Panc1 (cell line): Measurements from ENCODE around the gene CPLANE2. TPM values are rescaled to one million over a fixed set of nuclear protein-coding genes. Genes with fewer than 3 reads are reported as not detected.
A peak's percentile ranks its signal among the peaks of the same experiment; 100 is the strongest.
"Not testable (repeated sequence)": the region's sequence is repeated elsewhere in the genome, so short reads cannot be mapped to it uniquely, and the experiment has no call there.

Experiments used
- ATAC-seq: fragments of 200-7000 bp; cut with Tn5 transposase; 2 replicates; pipeline ENCODE4 v1.9.1; 2020; ENCODE audit warnings: mild to moderate bottlenecking, moderate library complexity
- BruUV-seq: library from RNA; stranded (reverse); fragments of 400-500 nt; replicated peaks from 2 replicates; lab custom pipeline; 2021; lab: Mats Ljungman, UMichigan
- CTCF ChIA-PET: fragments of 300-600 bp; sonication (Branson Sonifier 250); formaldehyde crosslinking; loops from one replicate; lab custom pipeline; 2022; ENCODE audit warnings: antibody characterized with exemption; lab: Charles Lee
- POLR2A ChIA-PET: fragments of 300-600 bp; sonication (Branson Sonifier 250); formaldehyde crosslinking; loops from one replicate; lab custom pipeline; 2022; ENCODE audit warnings: antibody characterized with exemption; lab: Charles Lee
- DNase-seq: peaks from one replicate; pipeline ENCODE4 v3.0.0-alpha.2; 2010; ENCODE audit warnings: low read depth, low spot score
- H3K27ac ChIP-seq: 2 replicates; pipeline ENCODE4 v1.5.1; 2011; ENCODE audit warnings: mild to moderate bottlenecking, low read length, inconsistent platforms
- H3K27me3 ChIP-seq: fragments of 200-500 bp; sonication (Bioruptor generic); 2 replicates; pipeline ENCODE4 v1.6.0; 2014; ENCODE audit warnings: low read length, inconsistent platforms; ENCODE audit not compliant: control insufficient read depth, insufficient read depth
- H3K36me3 ChIP-seq: fragments of 200-500 bp; sonication (Bioruptor generic); 2 replicates; pipeline ENCODE4 v1.5.1; 2014; ENCODE audit warnings: inconsistent platforms, mild to moderate bottlenecking, low read length, moderate library complexity; ENCODE audit not compliant: control insufficient read depth, insufficient read depth
- H3K4me1 ChIP-seq: 2 replicates; pipeline ENCODE4 v1.5.1; 2011; ENCODE audit warnings: inconsistent platforms, mild to moderate bottlenecking, low read length, moderate library complexity; ENCODE audit not compliant: control insufficient read depth, insufficient read depth
- H3K4me3 ChIP-seq, 2 experiments: 2 replicates each; pipeline ENCODE4 v1.5.1; 2011 to 2012; ENCODE audit warnings: low read depth in 2 of 2, low read length in 2 of 2, mild to moderate bottlenecking in 2 of 2, inconsistent platforms in 1 of 2, moderate library complexity in 1 of 2
- H3K9me3 ChIP-seq: fragments of 200-500 bp; sonication (Bioruptor generic); 2 replicates; pipeline ENCODE4 v1.5.1; 2014; ENCODE audit warnings: low read depth, mild to moderate bottlenecking, inconsistent platforms, low read length, moderate library complexity; ENCODE audit not compliant: control insufficient read depth, insufficient read depth
- CTCF ChIP-seq: fragments of 450-650 bp; IDR thresholded peaks from 2 replicates; pipeline ENCODE4 v1.5.1; 2017; ENCODE audit warnings: mild to moderate bottlenecking
- POLR2AphosphoS5 ChIP-seq: IDR thresholded peaks from 2 replicates; pipeline ENCODE4 v1.6.1; 2012; ENCODE audit warnings: mild to moderate bottlenecking, low read depth, low read length, moderate library complexity
- REST ChIP-seq, 2 experiments: IDR thresholded peaks; 2 replicates each; pipeline ENCODE4 v1.6.1; 2011 to 2012; ENCODE audit warnings: low read depth in 2 of 2, control low read depth in 1 of 2, low read length in 1 of 2, mild to moderate bottlenecking in 1 of 2, moderate library complexity in 1 of 2; ENCODE audit not compliant: insufficient read depth in 1 of 2
- SIN3A ChIP-seq: IDR thresholded peaks from 2 replicates; pipeline ENCODE4 v1.6.1; 2012; ENCODE audit warnings: low read depth, mild to moderate bottlenecking, low read length, moderate library complexity, borderline replicate concordance; ENCODE audit not compliant: insufficient read depth
- TCF7L2 ChIP-seq: IDR thresholded peaks from 2 replicates; pipeline ENCODE4 v1.6.1; 2011; ENCODE audit warnings: mild to moderate bottlenecking, low read depth, low read length, inconsistent platforms
- in situ Hi-C: cut with HindIII; loops from 2 replicates; pipeline ENCODE4 v1.10.0; 2016; ENCODE audit warnings: low sequenced_read_pairs, low pct_unique_long_range_greater_than_20kb
- intact Hi-C: fragments of 100-400 bp; cut with micrococcal nuclease; formaldehyde crosslinking; loops from one replicate; pipeline ENCODE4 v1.10.0; 2022; ENCODE audit not compliant: unreplicated experiment
- total RNA-seq: library from RNA; stranded (reverse); gene quantifications from one replicate; pipeline ENCODE4 v1.2.1, GENCODE V29; 2021; ENCODE audit not compliant: unreplicated experiment

The CPLANE2 gene
- total RNA-seq, 1 experiment from 2014 or later: 17.8 TPM

- Histone ChIP-seq H3K4me1 (peaks cover 10% of the 10 kb centered on the region; the same call in 1 of the 2 replicates), H3K9me3 (no peaks in the 10 kb centered on the region), H3K27ac (peak overlapping the region; percentile 55), H3K4me3 (peak overlapping the region; percentile 48 to 83), H3K27me3 (no peaks in the 10 kb centered on the region), H3K36me3 (no peaks in the 10 kb centered on the region)
- ChIA-PET CTCF (interaction anchor here (0.6 to 1.0 kb wide), 2 partner anchors 139 to 146 kb away, joined by 4 to 5 read pairs; no protein-coding TSS in a partner anchor), POLR2A (no interaction called here)
- intact Hi-C loops (no loop called here), in situ Hi-C loops (no loop called here)
- TF ChIP-seq CTCF: no peak
- 0 out of 2 replicates have a peak, but pooled peaks have one; percentile 37 for TF ChIP-seq SIN3A
- TF ChIP-seq REST (IDR thresholded peaks at IDR 0.05; ENCODE audit: insufficient read depth in 1 of 2, low read depth in 2 of 2, low read length in 1 of 2): no peak
- ATAC-seq: peak; percentile 98
- no peak for DNase-seq
- no TSS peak for BruUV-seq
These were observed 19.8 kb downstream of the CPLANE2 start for GRCh38 chr1:16217061-16217785.

GRCh38 chr1:16215882-16216753 lies 20.9 kb downstream of the CPLANE2 start:
- Histone ChIP-seq H3K9me3 (no peaks in the 10 kb centered on the region), H3K4me1 (peaks cover 17% of the 10 kb centered on the region), H3K4me3 (peak overlapping the region; percentile 48 to 83), H3K36me3 (no peaks in the 10 kb centered on the region; the same call in 1 of the 2 replicates), H3K27me3 (no peaks in the 10 kb centered on the region), H3K27ac (peak overlapping the region; percentile 55)
- in situ Hi-C loops (no loop called here), intact Hi-C loops (no loop called here)
- DNase-seq (no peak), ATAC-seq (peak; percentile 76)
- TF ChIP-seq SIN3A (no peak), POLR2AphosphoS5 (no peak), REST (IDR thresholded peaks at IDR 0.05; ENCODE audit: insufficient read depth in 1 of 2, low read depth in 2 of 2, low read length in 1 of 2) (no peak), CTCF (no peak), TCF7L2 (no peak)
- ChIA-PET POLR2A (no interaction called here), CTCF (no interaction called here)
- TSS peak; percentile 71 for BruUV-seq

GRCh38 chr1:16215240-16215639 lies 21.7 kb downstream of the CPLANE2 start:
- BruUV-seq, H3K9me3 ChIP-seq, DNase-seq, in situ Hi-C loops, H3K27ac ChIP-seq, POLR2A ChIA-PET, intact Hi-C loops, ATAC-seq, CTCF ChIA-PET, H3K27me3 ChIP-seq, H3K4me3 ChIP-seq, H3K36me3 ChIP-seq: not testable (repeated sequence)
- peaks cover 17% of the 10 kb centered on the region for H3K4me1 ChIP-seq
